ENCODE data around the gene MYPOP.

DNA sequence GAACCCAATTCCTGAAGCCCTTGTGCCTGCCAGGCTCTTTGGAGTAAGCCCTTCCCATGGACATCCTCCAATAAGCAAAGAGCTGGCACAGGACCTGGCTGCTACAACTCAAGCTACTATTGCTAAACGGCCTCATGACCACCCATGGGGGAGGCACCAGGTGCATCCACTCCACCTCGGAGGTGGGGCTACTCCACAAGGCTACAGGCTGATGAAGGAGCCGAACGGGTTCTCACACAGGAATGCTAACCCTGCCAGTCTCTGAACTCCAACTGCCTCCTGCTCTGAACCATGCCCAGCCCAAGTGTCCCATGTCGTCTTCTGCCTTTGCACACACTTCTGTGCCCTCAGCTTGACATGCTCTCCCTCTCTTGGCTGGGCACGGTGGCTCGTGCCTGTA lies 49.4 kb downstream of the MYPOP start:
- TF ChIP-seq, protein P1, sequence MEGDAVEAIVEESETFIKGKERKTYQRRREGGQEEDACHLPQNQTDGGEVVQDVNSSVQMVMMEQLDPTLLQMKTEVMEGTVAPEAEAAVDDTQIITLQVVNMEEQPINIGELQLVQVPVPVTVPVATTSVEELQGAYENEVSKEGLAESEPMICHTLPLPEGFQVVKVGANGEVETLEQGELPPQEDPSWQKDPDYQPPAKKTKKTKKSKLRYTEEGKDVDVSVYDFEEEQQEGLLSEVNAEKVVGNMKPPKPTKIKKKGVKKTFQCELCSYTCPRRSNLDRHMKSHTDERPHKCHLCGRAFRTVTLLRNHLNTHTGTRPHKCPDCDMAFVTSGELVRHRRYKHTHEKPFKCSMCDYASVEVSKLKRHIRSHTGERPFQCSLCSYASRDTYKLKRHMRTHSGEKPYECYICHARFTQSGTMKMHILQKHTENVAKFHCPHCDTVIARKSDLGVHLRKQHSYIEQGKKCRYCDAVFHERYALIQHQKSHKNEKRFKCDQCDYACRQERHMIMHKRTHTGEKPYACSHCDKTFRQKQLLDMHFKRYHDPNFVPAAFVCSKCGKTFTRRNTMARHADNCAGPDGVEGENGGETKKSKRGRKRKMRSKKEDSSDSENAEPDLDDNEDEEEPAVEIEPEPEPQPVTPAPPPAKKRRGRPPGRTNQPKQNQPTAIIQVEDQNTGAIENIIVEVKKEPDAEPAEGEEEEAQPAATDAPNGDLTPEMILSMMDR (conservative IDR thresholded peaks at IDR 0.05; ENCODE audit: low read depth, low read length) = no peak
- TF ChIP-seq EZH2phosphoT487 (IDR thresholded peaks at IDR 0.05; ENCODE audit: borderline replicate concordance, low read length) (no peak), EZH2 (IDR thresholded peaks at IDR 0.05; ENCODE audit: low read length, unreplicated experiment) (no peak)
